WI38 (cell line): Measurements from ENCODE around the gene GRID1.

Source experiments
- H3K4me3 ChIP-seq: 2 replicates; pipeline ENCODE4 v1.5.1; 2011; ENCODE audit warnings: low read depth, mild to moderate bottlenecking, control low read depth, low read length
- CTCF ChIP-seq: IDR thresholded peaks from 2 replicates; pipeline ENCODE4 v1.5.1; 2012; ENCODE audit warnings: low read depth, mild to moderate bottlenecking, control low read depth, low read length

The GRID1 gene

DNA sequence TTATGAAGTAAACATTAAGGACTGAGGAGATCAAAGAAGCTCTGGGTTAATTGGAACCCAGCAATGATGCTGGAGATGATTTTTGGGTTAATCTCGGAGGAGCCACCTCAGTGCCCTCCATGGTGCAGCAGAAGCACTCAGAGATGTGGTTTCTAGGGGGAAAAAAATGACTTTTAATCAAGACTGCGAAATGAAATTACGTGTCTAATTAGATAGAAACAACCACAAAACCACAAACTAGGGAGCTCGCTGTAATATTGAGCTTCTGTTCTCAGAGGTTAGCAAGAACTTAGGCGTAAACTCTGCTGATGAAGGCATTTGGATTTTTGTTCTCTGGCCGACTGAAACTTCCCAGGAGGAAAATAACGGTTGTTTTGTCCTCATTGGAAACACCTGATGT, 319.0 kb downstream of the GRID1 start:
- H3K4me3 ChIP-seq, result no peak overlapping the region
- no peak for TF ChIP-seq CTCF

- TF ChIP-seq CTCF, result no peak
- H3K4me3 ChIP-seq, result no peak overlapping the region
These were observed 319.6 kb downstream of the GRID1 start for GRCh38 chr10:86046845-86047460.

- H3K4me3 ChIP-seq, result no peak overlapping the region
- TF ChIP-seq CTCF, result no peak
These were observed 320.7 kb downstream of the GRID1 start for GRCh38 chr10:86045896-86046295.

- no peak for TF ChIP-seq CTCF
These were observed 322.6 kb downstream of the GRID1 start for GRCh38 chr10:86044029-86044428.

GRCh38 chr10:86043236-86043635, 323.4 kb downstream of the GRID1 start:
- no peak overlapping the region for H3K4me3 ChIP-seq
- no peak for TF ChIP-seq CTCF

More at GRCh38 chr10:86044029-86044428, 322.6 kb downstream of the GRID1 start:
- no peak overlapping the region for H3K4me3 ChIP-seq

- no peak overlapping the region for H3K4me3 ChIP-seq
- TF ChIP-seq CTCF, result no peak
These were observed 324.4 kb downstream of the GRID1 start for GRCh38 chr10:86042161-86042560.

- H3K4me3 ChIP-seq, result no peak overlapping the region
These were observed 325.5 kb downstream of the GRID1 start for GRCh38 chr10:86041116-86041515.

More at GRCh38 chr10:86041116-86041515, 325.5 kb downstream of the GRID1 start:
- no peak for TF ChIP-seq CTCF
